ENCODE measurements around the gene MUC2.

Gene MUC2

DNA sequence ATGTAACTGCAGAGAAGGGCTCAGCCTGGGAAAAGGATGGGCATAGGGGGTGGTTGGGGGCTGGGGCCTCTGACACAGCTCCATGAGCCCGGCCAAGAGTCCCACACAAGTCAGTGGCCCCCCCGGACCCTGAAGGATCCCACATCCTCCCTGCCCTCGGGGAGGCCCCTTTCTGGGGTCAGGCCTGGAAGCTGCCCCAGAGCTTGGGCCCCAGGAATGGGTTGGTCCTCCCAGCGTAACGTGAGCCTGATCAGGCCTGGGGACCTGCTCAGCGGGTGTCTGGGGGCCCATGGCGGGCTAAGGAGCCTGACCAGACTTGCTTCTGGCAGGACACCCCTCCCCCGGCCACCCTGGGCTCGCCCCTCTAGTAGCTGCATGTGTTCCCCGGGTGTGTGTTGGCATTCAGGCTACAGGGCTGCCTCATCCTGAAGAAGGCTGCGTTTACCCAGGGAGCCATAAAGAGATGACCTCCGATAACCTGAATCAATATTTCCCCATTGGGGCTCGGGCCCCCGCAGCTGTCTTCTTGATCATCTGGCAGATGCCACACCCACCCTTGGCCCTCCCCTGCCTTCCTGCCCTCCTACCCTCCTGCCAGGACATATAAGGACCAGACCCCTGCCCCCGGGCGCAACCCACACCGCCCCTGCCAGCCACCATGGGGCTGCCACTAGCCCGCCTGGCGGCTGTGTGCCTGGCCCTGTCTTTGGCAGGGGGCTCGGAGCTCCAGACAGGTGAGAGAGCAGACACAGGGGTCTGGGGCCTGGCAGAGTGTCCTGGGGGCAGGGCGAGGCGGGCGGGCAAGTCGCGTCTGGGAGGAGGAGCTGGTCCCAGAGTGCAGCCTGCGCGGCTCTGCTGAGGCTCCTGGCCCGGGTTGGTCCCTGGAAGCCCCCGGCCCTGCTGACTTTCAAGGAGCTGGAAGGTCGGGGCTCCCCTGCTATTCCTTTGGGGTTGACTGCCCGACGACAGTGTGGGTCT, at the start of gene MUC2:
MUC2 (plus strand) TSS at position 631 of the 978 bp plus-strand sequence.
- DNase-seq: no peak

DNA sequence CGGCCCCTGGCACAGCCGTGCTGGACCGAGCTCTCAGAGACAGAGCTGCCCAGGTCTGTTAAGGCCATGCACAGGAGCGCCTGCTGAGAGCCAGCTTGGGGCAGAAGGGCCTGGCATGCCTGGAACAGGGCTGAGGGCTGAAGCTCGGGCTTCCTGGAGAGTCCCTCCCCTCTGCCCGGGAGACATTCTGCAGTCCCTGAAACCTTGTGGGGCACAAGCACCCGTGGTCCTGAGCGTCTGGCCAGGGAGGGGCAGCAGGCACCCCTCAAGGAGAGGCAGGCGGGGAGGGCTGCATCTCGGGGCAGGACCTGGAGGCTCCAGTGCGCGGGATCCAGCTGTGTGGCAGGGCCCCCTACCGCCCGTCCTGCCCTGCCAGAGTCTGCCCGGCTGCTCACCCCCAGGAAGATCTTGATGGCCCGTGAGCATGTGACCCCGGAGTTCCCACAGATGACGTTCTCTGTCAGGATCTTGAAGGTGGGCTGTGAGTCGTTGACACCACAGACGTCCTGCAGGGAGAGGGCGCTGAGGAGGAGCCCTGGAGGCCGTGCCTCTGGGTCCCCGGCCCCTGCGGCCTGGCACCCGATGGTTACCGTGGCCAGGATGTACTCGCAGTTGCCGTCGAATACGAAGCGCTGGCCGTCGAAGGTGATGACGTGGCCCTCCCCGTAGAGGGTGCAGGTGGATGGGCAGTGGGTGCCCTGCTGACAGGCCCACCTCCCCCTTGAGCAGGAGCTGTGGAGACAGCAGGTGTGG, 49.1 kb upstream of the MUC2 start:
- DNase-seq: no peak

DNA sequence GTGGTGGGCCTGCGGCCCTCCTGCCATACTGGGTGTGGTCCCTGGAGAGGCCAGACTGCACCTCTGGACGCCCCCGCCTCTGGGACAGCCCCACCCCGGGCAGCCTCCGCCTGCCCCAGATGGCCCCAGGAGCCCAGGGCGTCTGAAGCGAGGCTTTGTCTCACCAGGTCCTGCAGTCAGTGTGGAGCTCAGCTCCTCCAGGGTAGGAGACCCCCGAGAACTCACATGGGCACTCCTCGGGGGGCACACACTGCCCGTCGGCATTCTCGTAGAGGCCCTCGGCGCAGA, 48.6 kb upstream of the MUC2 start:
- no peak for DNase-seq

DNA sequence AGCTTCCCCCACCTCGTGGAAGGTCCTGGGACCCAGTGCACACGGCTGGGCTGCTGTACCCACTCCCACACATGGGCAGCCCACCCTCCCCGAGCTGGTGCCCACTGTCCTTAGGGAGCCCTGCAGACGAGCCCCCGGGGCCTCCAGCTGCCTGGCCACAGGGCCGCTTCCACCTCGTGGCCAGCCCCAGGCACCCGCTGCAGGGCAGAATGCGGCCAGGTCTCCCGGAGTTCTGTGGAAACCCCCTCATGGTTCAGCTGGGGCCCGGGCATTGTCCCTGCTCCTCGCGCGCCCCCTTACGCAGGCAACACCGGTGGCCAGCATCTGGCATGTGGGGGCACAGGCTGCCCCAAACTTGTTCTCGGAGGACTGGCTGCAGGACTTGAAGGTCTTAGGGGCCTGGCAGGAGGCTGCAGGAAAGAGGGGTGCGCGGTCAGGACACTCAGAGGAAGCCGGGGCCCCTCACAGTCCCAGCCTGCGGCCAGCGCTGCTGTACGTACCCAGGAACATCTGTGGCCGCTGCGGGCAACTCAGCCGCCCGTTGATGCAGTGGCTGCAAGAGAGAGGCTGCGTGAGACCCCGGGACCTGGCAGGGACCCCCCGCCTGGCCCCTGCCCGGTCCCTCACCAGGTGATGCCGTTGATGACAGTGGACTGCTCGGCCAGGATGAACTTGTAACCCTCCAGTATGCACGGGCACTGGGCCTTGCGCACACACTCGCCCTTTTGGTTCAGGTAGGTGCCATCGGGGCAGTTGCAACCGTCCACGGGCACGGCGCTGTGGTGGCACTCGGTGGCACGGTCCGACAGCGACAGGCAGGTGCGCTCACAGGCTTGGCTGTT, 47.8 kb upstream of the MUC2 start:
- no peak for DNase-seq

DNA sequence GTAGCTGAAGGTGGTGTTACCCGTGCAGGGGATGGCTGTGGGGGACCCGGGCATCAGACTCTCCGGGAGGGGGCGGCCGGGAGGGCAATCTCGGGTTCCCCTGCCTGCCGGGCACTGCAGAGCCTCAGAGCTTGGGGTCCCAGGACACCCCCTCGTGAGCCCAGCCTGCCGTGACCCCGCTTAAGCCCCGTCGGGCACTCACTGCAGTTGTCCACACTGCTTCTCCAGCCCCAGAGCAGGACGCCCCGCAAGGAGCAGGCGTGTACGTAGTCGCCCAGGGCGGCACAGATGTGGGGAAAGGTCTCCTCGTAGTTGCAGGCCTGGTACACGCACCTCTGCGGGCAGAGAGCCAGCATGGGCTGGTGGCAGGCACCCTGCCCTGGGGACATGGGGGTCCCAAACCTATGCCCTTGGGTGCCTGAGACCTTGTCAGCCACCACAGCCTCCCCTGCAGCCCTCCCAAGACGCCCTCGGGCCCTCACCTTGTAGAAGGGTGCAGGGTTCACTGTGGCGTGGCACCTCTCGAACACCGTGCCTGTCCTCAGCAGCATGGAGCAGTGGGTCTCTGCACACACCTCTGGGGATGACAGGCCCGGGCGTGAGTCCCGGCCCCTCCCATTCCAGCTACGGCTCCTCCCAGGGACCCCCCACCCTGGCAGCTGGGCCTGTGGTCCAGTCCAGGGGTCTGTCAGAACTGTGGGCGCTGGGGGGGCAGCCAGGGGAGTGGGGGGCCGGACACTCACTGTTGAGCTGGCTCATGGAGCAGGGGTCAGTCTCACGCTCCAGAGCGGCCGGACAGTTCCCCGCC, 47.0 kb upstream of the MUC2 start:
- DNase-seq: no peak

DNA sequence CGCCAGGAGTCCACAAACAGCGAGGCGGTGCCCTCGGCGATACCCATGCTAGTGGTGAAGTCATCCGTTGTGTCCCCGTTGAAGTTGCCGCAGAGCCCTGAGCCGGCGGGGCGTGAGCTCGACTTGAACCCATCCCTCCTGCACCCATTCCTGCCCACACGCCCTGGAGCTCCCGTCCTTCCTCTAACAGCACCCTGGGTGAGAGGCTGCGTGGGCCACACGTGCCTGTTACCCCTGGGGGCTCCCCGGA, 46.5 kb upstream of the MUC2 start:
- no peak for DNase-seq

DNA sequence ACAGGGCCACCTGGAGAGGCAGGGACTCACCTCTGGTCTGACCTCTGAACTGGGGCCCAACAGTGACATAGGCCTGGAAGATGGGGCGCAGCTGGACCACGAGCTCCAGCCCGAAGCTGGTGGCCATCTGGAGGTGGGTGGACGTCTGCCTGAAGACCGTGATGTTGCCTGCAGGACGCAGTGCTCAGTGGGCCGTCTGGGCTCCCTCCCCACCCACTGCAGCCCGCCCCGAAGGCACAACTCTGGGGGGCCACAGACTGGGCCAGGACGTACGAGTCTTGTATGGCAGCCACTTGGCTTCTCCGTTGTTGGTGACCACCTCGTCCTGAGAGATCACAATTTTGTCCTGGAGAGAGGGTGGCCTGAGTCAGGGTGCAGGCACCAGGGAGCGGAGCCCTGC, 46.1 kb upstream of the MUC2 start:
- DNase-seq: no peak

DNA sequence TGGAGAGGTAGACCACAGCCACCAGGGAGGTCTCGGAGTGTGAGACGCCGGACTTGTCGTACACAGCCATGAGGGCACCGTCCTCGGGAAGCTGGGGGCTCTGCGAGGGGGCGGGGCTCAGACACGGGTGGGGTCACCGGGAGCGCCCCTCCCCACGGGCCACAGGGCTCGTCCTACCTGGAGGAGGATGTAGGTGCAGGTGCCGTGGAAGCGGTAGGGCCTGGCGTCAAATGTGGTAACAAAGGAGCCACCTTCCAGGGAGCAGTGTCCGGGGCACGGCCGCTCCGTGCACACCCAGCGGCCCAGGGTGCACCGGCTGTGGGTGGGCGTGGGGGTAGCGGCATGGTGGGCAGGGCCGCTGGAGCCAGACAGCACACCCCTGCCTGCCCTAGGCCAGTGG, 45.6 kb upstream of the MUC2 start:
- DNase-seq: no peak

DNA sequence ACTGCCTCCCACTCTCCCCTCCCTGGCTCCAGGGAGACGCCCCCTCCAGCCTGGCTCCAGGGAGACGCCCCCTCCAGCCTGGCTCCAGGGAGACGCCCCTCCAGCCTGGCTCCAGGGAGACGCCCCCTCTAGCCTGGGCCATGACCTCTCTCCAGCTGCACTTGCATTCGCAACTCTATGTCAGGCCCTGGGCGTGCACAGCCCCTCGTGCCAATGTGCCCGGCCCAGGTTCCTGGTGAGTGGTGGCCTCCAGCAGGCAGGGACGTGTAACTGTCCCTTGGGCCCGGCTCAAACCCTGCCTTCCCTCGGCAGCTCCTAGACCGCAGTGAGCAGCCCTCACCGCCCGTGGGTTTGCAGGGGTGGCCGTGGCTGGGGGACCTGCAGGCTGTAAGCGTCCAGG, 45.0 kb upstream of the MUC2 start:
- DNase-seq: no peak

DNA sequence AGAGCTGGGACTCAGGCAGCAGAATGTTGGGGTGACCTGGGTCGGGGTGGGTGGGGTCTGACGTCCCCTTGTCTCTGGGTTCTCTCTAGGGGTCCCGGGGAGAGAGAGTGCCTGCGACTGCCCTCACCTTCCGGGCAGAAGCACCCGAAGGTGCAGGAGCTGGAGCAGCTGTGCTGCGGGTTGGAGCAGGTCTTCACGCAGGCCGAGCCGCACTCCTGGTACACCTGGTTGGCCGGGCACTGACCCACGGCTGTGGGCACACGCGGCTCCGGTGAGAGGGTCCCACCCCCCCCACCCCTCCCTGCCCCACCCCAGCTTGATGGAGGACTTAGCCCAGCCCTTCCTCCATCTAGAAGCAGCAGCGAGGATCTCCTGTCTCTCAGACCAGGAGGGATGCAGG, 44.6 kb upstream of the MUC2 start:
- DNase-seq: no peak

DNA sequence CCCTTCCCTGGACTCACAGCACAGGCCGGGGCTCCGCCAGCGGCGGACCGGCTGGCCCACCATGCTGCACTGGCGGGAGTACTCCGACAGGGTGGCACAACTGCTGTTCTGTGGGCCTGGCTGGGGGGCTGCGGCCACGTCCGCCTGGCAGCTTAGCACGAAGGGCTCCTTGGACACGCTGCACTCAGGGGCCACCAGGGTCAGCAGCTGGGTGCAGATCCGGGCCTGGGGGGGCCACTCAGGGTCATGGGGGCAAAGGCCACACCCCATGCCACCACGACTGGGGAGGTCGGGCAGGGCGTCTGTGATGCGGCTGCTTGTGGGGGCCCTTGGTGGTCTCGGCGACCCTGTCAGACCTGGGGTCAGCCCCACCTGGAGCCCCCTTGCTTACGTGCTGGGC, 44.1 kb upstream of the MUC2 start:
- no peak for DNase-seq

DNA sequence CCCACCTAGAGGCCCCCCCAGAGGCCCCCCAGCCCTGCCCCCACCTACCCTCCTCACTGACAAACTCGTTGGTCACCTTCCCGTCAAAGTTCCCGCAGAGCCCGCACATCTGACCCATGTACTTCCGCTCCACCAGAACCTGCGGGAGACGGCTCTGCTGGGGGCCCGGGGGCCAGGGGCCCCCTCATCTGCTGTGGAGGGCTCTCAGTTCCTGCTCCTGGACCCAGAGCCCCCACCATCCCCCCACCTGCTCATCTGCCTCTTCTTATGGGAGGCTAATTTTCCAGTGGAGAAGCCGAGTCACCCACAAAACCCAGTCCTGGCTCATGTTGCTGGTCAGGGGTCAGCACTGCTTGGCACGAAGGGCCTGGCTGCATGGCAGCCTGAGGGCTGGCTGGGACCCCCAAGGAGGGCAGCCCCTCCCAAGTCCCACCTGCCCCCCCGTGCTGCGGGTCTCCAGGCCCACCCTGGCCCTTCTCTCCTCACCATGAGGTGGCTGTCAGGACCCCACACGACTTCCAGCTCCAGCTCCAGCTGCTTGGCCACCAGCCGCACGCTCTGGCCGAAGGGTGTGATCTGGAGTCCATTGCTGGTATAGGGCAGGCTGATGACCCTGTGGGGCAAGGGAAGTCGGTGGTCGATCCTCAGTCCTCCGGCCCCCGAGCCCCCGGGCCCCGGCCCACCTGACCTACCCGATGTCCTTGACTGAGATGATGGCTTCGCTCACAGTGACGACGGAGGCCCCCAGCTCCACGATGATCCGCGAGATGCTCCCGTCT, 43.4 kb upstream of the MUC2 start:
- DNase-seq: no peak

DNA sequence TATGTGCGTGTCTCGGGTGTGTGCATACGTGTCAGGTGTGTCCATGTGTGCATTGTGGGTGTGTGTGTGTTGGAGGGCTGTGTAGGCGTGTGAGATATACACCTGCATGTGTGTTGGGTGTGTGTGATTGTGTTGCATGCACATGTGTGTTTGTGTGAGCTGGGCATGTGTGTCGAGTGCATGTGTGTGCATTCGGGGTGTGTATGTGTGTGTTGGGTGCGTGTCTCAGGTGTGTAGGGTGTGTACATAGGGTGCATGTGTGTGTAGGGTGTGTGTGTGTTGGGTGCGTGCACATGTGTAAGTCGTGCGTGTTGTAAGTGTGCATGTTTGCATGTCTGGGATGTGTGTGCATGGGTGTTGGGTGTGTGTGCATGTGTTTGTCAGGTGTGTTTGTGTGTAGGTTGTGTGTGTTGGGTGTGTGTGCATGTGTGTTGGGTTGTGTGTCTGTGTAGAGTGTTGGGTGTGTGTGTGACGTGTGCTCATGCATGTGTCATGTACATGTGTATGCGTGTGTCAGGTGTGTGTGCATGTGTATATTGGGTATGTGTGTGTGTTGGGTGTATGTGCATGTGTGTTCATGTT, 42.3 kb upstream of the MUC2 start:
- no peak for DNase-seq

DNA sequence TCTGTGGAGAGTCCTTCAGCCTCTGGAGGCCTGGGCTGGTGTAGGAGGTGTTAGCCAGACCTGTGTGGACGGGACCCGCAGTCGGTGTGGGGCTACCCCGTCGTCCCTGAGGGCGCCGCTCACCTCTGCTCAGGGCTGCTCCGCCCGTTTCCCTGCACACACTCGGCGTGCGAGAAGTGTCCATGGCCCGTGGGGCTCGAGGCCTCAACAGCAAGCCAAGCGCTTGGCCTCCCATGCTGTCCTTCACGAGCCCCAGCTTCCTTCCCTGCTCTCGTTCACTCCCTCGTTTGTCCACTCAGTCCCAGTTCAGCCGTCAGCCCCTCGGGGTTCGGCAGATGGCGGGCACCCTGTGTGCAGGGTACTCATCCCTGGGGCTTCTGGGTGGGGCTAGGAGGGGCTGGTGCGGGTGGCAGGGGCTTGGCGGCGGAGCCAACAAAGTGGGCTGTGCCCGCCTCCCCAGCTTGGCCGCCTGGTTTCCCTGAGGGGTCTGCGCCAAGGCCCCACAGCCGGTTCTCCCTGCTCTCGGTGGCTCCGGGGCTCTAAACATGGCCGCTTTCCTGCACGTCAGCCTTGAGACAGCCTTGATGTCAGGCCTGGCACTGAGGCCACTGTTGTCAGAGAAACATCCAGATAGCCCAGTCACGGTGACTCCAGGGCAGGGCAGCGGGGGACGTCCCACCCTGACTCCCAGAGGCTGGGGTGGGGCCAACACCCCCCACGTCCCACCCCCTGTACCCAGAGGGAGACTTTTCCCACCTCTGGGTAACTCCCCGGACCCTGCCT, 41.5 kb upstream of the MUC2 start:
- DNase-seq: no peak

DNA sequence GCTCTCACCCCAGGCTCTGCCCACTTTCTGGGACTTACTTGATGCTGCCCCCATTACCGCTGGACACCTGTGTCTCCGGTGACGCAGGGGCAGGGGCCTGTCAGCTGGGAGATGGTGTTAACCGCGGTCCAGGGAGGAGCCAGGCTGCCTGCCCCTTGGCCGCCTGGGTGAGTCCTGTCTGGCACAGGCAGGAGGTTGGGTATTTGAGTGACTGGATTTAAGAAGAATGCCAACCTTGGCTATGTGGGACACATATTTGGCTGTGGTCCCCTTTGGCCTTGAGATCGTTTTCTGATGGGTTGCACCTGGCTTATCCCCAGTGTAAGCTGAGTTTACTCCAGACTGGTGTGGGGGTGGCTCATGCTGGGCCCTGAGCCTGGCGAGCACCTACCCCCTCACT, 40.7 kb upstream of the MUC2 start:
- DNase-seq: no peak

DNA sequence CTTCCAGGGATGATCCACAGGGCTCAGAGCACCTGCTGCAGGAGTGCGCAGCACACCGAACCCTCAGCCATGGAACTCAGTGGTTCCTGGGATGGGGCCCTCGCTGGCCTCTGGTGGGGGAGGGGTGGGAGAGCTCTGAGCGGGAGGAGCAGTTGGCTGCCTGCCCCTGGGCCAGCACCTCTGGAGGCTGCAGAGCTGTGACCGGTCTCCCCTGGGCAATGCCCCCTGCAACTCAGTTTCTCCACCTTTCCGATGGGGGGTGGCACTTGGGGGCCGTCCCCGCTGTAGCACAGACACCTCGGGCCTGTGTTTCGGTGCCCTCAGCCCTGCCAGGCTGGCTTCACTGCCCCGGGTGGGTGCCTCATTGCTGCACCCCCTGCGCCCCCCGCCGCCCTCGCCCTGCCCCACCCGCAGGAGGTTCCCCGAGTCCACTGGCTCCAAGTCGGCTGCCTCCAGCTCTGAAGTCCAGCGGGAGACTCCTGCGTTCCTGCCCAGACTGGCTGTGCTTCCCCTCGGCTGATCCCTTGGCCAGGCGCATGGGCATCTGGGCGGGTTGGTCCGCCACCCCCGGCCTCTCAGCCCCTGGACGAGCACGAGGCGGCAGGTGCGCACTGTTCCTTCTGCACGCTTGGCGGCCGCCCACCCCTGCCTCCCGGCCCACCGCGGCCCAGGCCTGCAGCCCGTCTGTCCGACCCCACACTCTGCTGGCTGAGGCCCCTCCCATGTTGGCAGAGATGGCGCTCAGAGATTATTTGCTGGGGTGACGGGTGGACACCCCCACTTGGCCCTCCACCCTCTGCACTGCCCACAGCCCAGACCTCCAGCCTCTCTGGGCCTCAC, 40.0 kb upstream of the MUC2 start:
- DNase-seq: no peak

DNA sequence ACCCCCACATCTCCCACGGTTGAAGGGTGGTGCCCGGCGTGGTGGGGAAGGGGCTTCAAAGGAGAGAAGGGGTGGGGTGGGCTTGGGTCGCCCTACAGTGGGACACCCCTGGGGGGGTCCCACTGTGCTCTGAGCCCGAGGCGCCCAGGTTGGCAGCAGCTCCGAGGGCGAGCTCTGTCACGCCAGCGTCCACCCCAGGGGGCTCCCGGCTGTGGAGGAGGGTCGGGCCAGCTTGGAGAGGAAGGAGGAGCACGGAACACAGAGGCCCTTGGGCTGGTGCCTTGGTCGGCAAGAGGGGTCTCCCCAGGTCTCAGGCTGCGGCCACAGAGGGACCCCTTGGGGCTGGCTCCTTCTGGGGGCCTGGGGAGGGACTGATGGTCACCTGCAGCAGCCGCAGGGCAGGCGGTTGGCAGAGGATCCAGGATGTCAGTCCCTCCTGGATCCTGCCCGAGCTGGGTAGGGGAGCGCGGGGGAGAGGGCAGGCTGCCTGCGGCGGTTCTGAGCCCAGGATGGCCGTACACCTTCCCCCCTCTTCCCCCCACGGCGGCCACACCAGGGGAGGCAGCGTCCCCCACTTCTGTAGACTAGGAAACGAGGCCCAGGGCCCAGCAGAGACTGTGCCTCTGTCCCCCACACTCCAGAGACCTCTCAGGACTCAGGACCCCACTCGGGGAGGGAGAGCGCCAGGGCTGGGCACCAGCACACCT, 38.9 kb upstream of the MUC2 start:
- no peak for DNase-seq

DNA sequence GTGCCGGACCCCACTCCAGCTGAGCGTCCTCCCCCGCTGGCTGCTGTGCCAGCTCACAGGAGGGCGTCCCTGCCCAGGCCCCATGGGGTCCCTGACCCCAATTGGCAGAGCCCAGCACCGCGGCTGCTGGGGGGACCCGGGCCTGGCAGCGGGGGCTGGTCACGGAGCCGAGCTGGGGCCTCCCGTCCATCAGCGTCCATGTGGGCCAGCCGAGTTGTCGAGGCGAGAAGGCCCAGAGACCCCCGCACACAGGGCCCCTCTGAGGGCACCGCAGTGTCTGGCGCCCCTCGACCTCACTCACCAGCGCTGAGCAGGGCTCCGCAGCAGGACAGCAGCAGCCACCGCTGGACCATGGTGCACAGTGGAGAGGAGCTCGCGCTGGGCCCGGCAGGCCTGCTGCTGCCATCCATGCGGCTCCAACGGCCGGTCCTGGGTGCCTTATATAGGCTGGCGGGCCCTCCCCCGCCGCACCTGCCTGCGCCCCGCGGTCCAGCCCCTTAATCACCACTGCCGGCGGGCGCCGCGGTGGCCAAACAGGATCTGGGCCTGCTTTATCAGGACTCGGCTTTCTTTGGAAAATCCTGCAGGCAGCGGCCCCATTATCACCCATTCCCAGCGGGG, 38.3 kb upstream of the MUC2 start, which contains the start of gene MUC6:
MUC6 (minus strand) TSS at position 416 of the 621 bp plus-strand sequence; CDS start at position 353, 63 bp downstream.
- no peak for DNase-seq

DNA sequence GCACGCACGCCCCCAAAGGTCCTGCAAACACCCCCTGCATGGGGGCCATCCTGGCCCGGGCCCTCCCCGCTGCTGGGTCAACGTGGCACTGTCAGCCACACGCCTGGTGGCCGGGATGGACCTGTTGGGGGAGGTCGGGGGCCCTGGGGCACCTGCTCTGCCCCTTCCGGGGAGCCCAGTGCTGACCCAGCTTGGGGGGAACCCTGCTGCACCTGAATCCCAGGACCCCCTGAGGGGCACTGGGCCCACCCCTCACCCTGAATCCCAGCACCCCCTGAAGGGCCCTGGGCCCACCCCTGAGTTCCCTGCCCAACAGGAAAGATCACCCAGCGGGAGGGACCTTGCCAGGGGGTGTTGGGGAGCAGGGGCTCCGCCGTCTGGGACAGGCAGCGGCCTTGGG, 37.7 kb upstream of the MUC2 start:
- no peak for DNase-seq

All from stimulated activated CD4-positive, alpha-beta T cell treated with anti-CD3 and anti-CD28 coated beads, Interleukin-4, amount 100 ng/mL, for 1 hour (primary cell).